ENCODE data around the gene LYSET. TPM values are rescaled to one million over a fixed set of nuclear protein-coding genes. Genes with fewer than 3 reads are reported as not detected.
A peak's percentile ranks its signal among the peaks of the same experiment; 100 is the strongest.

The LYSET gene
- total and polyA plus RNA-seq, 9 of the 15 experiments (the other 6 are each of a cell fraction or from before 2014, with no cell fraction given): 7.6 to 36.6 (median 15.9) TPM

- TF ChIP-seq AFF4 (CRISPR knock-in tag; IDR thresholded peaks at IDR 0.05): 0 out of 2 replicates have a peak, but pooled peaks have one; percentile 4
- no peak for TF ChIP-seq ZBED1 (IDR thresholded peaks at IDR 0.05)
- no peak for TF ChIP-seq XRCC3 (IDR thresholded peaks at IDR 0.05)
- TF ChIP-seq TRIM24 (IDR thresholded peaks at IDR 0.05): peak in 1 of 2 experiments; percentile 67; a peak in 2 of 4 replicates
- no peak for TF ChIP-seq ZNF695 (CRISPR knock-in tag; IDR thresholded peaks at IDR 0.05)
- TF ChIP-seq MAX (CRISPR knock-in tag; IDR thresholded peaks at IDR 0.05): peak; percentile 67
- peak; percentile 95; the same call in 1 of the 2 replicates for TF ChIP-seq RB1 (IDR thresholded peaks at IDR 0.05; ENCODE audit: low read depth)
- TF ChIP-seq ZC3H4 (CRISPR knock-in tag; IDR thresholded peaks at IDR 0.05; ENCODE audit: borderline replicate concordance): no peak
- peak in 1 of 2 experiments; percentile 67; a peak in 1 of 4 replicates for TF ChIP-seq UBTF (IDR thresholded peaks at IDR 0.05; ENCODE audit: borderline replicate concordance in 1 of 2, low read depth in 2 of 2, low read length in 2 of 2)
- TF ChIP-seq SRF (CRISPR knock-in tag; IDR thresholded peaks at IDR 0.05): peak in 1 of 2 experiments; percentile 36; a peak in 2 of 4 replicates
- no peak for TF ChIP-seq NFE2L1 (tag; IDR thresholded peaks at IDR 0.05; ENCODE audit: borderline replicate concordance, low read depth)
- TF ChIP-seq MYNN (IDR thresholded peaks at IDR 0.05): no peak
- TF ChIP-seq MYNN (CRISPR knock-in tag; IDR thresholded peaks at IDR 0.05): no peak
- TF ChIP-seq POLR2B (IDR thresholded peaks at IDR 0.05; ENCODE audit: low read depth, partially characterized antibody): peak; percentile 62
- TF ChIP-seq SNRNP70 (optimal IDR thresholded peaks at IDR 0.05; ENCODE audit: low read depth, low read length): no peak
- peak; percentile 95 for TF ChIP-seq RBFOX2 (IDR thresholded peaks at IDR 0.05; ENCODE audit: low read depth, low read length)
- no peak for TF ChIP-seq PHF21A (IDR thresholded peaks at IDR 0.05; ENCODE audit: borderline replicate concordance, low read depth)
- no peak for TF ChIP-seq FOSL1 (tag; conservative IDR thresholded peaks at IDR 0.05)
- TF ChIP-seq POLR3A (IDR thresholded peaks at IDR 0.05; ENCODE audit: borderline replicate concordance, extremely low read depth, insufficient read depth, insufficient read length): no peak
- TF ChIP-seq NR4A1 (CRISPR knock-in tag; IDR thresholded peaks at IDR 0.05): no peak
- no peak for TF ChIP-seq NR4A1 (tag; IDR thresholded peaks at IDR 0.05)
- no peak for TF ChIP-seq HOXB6 (CRISPR knock-in tag; IDR thresholded peaks at IDR 0.05; ENCODE audit: borderline replicate concordance)
- TF ChIP-seq SAFB2 (IDR thresholded peaks at IDR 0.05; ENCODE audit: borderline replicate concordance, low read depth, low read length, severe bottlenecking): no peak
Measured at GRCh38 chr14:93206793-93207467, 21.8 kb downstream of the LYSET start, which contains the start of the genes GON7 and UBR7 (continued).

All from K562 (cell line).